Hippocampal formation (tissue), 2 donors: ENCODE data around the gene ABHD6.
"Not testable (repeated sequence)": the region's sequence is repeated elsewhere in the genome, so short reads cannot be mapped to it uniquely, and the experiment has no call there.

Experiments used
- DNase-seq, 2 donors: peaks; one replicate each; lab custom pipeline; 2025; lab: John Stamatoyannopoulos, UW

ABHD6 gene

GRCh38 chr3:58210761-58211460 is 26.7 kb upstream of the ABHD6 start, which contains the start of gene DNASE1L3:
DNASE1L3 (minus strand) TSS chr3:58210972; CDS start chr3:58210906, 66 bp downstream.
- no peak for DNase-seq

- DNase-seq = peak in 1 of 2 donors; percentile 5
Measured at GRCh38 chr3:58214484-58215316, 22.9 kb upstream of the ABHD6 start.

GRCh38 chr3:58215317-58216025 is 22.1 kb upstream of the ABHD6 start:
- no peak for DNase-seq

- DNase-seq = no peak
Measured at GRCh38 chr3:58216496-58217195, 20.9 kb upstream of the ABHD6 start.

GRCh38 chr3:58217209-58217811 is 20.3 kb upstream of the ABHD6 start:
- DNase-seq = peak; percentile 61 to 71

- DNase-seq = no peak
Measured at GRCh38 chr3:58218904-58219303, 18.7 kb upstream of the ABHD6 start.

GRCh38 chr3:58222161-58222724 is 15.3 kb upstream of the ABHD6 start:
- DNase-seq = no peak

- DNase-seq = peak in 1 of 2 donors; percentile 9
Measured at GRCh38 chr3:58223855-58224254, 13.7 kb upstream of the ABHD6 start.

GRCh38 chr3:58227933-58228332 is 9.7 kb upstream of the ABHD6 start:
- not testable (repeated sequence) for DNase-seq

GRCh38 chr3:58230876-58231552 is 6.6 kb upstream of the ABHD6 start:
- DNase-seq = no peak

- DNase-seq = no peak
Measured at GRCh38 chr3:58231666-58232065, 5.9 kb upstream of the ABHD6 start.

- DNase-seq = no peak
Measured at GRCh38 chr3:58234516-58234931, 3.1 kb upstream of the ABHD6 start.

GRCh38 chr3:58235970-58236369 is 1.6 kb upstream of the ABHD6 start:
- no peak for DNase-seq

GRCh38 chr3:58236527-58237237 is 910 bp upstream of the ABHD6 start:
- DNase-seq = no peak

GRCh38 chr3:58237941-58238681 is 519 bp downstream of the ABHD6 start:
- DNase-seq = peak; percentile 66 to 82

- no peak for DNase-seq
Measured at GRCh38 chr3:58238830-58239229, 1.2 kb downstream of the ABHD6 start.

- DNase-seq = no peak
Measured at GRCh38 chr3:58241306-58242044, 3.9 kb downstream of the ABHD6 start.

GRCh38 chr3:58242340-58242739 is 4.7 kb downstream of the ABHD6 start:
- no peak for DNase-seq
